Hematopoietic multipotent progenitor cell treated with erythropoietin and hydrocortisone succinate and interleukin-3 and kit ligand, for 6 days (in vitro differentiated cells): ENCODE data around the gene EDC3.
"Not testable (repeated sequence)": the region's sequence is repeated elsewhere in the genome, so short reads cannot be mapped to it uniquely, and the experiment has no call there.

Experiments used
- DNase-seq: peaks from one replicate; pipeline ENCODE4 v3.0.0-alpha.2; 2015

EDC3 gene, protein sequence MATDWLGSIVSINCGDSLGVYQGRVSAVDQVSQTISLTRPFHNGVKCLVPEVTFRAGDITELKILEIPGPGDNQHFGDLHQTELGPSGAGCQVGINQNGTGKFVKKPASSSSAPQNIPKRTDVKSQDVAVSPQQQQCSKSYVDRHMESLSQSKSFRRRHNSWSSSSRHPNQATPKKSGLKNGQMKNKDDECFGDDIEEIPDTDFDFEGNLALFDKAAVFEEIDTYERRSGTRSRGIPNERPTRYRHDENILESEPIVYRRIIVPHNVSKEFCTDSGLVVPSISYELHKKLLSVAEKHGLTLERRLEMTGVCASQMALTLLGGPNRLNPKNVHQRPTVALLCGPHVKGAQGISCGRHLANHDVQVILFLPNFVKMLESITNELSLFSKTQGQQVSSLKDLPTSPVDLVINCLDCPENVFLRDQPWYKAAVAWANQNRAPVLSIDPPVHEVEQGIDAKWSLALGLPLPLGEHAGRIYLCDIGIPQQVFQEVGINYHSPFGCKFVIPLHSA

DNA sequence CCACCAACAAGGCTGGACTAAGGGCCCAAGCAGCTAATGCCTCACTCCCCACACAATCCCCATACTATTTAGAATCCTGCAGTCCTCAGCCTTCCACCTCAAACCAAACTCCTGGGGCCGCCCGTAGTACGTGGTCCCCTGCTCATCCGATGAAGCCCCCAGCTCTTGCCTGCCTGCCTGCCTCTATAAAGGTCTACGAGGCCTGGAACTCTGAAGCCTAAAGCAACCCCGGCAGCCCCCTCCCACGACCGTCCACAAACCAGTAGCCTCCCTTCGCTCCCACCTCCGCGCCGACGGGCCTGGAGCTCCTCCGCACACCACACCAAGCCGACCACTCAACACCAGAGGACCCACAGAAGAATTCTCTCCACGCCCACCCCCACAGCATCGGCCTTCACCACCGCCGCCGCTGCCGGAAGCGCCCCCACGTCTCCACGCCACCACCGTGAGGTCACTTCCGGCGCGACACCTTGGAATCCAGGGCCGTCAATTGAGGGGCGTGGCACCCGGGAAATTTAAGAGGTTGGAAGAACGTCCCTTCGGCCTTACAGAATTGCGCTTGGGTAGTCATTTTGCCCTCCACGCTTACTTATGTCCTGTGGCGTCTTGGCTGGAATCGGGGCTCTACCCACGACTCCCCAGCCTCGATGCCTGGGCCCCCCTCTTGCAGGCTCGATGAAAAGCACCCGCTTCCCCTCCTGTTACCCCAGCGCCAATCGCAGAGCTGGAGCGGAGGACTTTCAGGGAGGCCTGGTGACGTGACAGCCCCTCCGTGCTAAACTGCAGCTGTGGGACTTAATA lies at the start of gene EDC3:
Gene EDC3 (minus strand): TSS at position 428 of the 801 bp plus-strand sequence. CDS start 20,900 bp downstream, outside the sequence.
- DNase-seq, result peak; percentile 95

DNA sequence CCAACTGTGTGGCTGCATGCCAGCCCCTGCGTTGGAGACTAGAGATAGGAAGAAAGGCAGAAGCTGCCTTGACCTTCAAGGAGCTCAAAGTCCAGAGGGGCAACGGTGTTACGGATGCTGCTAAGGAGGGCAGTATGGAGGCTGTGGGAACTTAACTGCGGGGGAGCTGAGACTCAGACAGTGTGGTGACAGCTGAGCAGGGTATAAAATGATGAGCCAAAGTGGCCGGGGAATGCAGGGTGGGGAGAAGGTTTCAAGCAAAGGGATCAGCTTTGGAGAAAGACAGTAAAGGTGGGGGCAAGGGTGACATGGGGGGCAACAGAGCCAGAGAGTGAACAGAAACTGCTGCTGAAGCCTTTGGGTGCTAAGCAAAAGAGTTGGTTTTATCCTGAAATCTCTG lies 46.6 kb upstream of the EDC3 start:
- DNase-seq, result no peak

DNA sequence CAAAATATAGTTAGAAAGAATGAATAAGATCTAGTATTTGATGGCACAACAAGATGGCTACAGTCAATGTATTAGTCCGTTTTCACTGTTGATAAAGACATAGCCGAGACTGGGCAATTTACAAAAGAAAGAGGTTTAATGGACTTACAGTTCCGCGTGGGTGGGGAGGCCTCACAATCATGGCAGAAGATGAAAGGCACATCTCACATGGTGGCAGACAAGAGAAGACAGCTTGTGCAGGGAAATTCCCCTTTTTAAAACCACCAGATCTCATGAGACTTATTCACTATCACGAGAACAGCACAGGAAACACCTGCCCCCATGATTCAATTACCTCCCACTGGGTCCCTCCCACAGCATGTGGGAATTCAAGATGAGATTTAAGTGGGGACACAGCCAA lies 42.4 kb upstream of the EDC3 start:
- DNase-seq, result not testable (repeated sequence)

DNA sequence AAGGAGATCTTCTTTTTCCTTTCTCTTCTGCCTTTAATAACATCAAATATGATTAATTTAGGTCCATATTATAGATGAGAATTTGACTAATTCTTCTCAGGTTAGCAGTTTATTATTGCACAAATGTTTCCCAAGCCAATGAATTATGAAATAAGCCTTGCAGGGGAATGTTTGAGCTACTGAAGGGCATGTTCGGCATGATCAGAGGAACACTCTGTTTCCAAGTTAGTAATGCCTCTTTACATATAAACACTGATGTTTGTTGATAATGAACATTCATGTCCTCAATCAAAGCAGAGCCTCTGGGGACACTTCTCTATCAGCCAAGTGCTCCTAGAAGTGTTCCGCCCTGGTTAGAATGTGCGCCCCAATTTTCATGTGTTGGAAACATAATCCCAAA lies 39.5 kb upstream of the EDC3 start:
- no peak for DNase-seq

DNA sequence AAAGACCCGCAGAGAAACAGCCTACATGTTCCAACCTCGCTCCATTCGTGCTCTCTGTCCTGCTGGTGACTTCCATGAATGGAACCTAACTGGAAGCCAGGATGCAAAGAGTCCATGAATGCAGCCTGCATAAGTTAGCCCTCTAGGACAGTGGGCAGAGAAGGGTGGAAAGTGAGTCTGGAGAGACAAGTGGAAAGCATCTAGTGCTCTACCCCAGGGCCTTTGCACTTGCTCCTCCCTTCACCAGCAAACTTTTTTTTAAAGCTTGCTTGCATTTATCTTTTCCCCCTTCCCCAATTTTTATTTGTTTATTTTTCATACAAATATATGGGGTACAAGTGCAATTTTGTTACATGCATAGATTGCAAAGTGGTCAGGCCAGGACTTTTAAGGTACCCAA lies 37.4 kb upstream of the EDC3 start:
- no peak for DNase-seq

DNA sequence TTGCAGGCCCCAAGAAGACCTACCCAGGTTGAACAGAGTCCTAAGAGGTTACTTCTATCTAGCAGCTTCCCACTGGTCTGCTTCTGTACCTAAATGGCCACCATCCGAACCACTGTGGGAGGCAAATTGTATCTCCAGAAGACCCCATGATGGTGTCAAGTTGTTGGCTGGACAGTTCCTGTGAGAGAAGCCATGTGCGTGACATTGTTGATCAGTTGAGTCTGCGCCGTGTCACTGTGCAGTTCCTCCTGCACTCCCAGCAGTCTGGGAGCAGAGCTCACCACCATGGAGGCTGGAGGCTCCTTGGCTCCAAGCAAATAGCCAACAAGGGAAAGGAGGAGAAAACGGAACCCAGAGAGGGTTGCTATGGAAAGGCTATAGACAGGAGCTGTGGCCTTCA lies 37.0 kb upstream of the EDC3 start:
- no peak for DNase-seq

DNA sequence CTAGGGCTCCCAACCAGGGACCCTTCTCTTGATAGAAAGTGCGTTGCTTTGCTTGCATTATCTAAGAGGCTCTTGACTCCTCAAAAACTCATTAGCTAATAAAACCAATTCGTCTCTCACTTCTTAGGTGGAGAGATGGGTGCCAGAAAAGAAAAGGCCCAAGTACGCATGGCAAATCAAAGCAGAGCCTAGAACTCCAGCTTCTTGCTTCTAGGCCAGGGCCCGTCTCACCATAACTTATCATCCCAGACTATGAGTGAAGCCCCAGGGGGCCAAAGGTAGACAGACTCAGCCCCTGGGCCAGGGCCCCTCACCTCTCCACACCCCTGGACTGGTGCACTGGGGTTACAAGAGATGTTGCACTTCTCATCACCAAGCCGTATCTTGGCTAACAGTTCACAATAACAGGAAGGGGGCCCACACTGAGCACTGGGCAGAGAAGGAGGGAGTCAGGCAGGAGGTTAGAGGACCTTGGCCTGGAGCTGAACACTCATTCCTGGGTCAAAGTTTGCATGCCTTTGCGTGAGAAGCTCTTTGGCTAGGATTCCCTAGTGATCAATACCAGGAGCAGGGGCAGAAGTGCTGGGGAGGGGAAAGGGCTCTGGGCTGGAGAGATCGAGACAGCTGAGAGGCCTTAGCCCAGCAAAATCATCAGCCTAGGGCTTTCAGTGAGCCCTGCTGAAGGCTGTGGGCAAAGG lies 34.9 kb upstream of the EDC3 start:
- no peak for DNase-seq

DNA sequence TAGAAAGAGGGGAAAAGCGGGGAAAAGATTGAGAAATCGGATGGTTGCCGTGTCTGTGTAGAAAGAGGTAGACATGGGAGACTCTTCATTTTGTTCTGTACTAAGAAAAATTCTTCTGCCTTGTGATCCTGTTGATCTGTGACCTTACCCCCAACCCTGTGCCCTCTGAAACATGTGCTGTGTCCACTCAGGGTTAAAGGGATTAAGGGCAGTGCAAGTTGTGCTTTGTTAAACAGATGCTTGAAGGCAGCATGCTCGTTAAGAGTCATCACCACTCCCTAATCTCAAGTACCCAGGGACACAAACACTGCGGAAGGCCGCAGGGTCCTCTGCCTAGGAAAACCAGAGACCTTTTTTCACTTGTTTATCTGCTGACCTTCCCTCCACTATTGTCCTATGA lies 33.5 kb upstream of the EDC3 start:
- DNase-seq, result not testable (repeated sequence)

DNA sequence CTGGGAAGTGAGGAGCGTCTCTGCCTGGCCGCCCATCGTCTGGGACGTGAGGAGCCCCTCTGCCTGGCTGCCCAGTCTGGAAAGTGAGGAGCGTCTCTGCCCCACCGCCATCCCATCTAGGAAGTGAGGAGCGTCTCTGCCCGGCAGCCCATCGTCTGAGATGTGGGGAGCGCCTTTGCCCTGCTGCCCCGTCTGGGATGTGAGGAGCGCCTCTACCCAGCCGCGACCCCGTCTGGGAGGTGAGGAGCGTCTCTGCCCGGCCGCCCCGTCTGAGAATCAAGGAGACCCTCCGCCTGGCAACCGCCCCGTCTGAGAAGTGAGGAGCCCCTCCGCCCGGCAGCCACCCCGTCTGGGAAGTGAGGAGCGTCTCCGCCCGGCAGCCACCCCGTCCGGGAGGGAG lies 32.9 kb upstream of the EDC3 start:
- not testable (repeated sequence) for DNase-seq

DNA sequence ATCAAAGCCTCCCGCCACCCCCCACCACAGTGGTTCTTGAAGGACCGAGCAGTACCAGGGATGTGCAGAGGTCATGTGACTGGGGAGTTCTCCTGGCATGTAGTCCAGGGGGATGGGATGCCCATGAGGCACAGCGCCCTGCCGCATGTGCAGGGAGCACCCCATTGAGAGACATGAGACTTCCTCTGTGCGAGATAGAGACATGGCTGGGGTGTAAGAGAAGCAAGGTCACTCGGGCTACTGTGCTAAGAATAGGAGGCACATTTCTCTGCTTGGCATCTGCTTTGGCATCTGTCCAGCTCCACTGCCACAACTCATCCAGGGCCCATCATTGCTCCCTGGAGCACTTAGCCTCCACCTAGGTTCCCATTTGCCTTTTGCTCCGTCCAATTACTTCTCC lies 31.9 kb upstream of the EDC3 start:
- DNase-seq, result peak; percentile 25

DNA sequence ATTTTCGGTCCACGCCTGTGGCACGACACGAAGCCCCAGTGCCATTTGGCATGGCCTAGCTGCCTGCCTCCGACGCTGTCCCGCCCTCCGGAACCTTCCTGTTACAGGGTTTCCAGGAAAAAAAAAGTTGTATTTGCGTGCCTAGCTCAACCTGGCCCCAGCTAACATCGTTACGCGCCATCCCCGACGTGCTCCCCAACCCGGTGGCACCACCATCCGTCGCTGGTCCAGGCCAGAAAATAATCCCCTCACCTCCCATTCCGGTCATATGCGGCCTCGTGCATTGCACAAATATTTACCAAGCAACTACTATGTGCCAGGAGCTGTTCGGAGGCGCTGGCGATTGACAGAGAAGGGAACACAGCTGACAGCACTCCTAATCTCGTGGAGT lies 30.9 kb upstream of the EDC3 start:
- no peak for DNase-seq

DNA sequence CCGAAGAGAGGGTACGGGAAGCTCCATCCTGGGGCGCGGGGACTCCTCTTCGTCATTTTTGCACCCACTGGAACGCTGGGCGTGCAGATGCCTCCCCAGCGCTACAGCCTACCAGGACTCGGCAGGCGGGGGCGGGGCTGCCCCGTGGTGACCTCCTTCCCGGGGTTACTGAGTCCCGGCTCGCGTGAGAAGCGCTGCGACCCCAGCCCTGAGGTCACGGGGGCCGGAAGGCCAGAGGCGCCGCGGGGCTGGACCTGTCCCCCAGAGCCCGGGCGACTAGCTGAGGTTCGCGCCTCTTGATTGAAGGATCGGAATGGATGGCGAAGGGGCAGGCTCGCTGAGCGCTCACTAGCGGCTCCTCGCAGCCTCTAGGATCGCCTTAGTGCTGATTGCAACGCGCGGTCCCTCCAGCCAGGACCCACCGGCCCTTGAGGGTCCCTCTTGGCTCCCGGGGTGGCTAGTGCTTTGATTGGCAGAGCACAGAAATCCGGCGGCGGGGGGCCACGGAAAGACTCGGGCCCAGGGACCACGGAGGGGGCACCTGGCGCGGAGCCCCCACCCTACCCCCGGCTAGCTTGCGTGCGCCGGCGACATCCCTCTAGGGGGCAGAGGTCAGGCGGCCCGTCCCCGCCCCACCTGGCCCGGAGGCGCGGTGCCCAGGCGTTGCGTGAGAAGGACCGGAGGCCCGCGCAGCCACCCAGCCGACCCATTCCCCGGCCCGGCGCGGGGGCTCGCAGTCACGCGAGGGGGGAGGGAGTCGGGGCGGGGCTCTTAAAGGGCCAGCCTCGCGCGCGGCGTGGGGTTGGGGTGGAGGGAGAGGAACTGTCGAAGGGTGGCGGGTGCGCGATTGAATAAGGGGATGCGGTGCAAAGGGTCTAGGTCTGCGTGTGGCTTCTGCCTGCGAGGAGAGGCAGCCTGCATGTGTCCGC lies 30.3 kb upstream of the EDC3 start:
- DNase-seq, result peak; percentile 59

DNA sequence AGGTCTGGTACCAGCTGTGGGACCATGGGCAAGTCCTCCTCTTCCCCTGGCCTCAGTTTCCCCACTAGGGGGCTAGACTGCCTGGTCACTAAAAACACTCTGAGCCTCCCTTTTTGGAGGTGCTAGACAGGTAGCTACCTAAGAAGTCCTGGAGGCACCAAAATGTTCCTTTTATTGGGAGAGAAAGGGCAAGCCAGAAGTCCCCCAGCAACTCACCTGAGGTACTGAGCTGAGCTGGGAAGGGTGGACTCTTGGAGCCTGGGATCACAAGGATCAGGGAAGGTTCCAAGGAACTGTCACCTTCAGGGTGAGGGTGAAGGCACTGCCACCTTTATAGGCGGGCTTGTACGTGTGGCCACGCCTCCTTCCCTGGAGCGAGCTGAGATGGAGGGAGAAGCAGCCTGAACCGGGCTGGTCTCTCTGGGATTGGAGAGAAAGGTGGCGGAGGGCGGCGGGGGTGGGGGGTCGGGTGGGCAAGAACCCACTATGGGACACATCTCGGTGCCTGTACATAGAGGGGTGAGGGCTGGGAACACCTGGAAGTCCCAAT lies 29.5 kb upstream of the EDC3 start, which contains the start of gene CYP1A1:
Gene CYP1A1 (minus strand): TSS at position 304 of the 550 bp plus-strand sequence. CDS start 2,431 bp downstream, outside the sequence.
- peak; percentile 47 for DNase-seq

DNA sequence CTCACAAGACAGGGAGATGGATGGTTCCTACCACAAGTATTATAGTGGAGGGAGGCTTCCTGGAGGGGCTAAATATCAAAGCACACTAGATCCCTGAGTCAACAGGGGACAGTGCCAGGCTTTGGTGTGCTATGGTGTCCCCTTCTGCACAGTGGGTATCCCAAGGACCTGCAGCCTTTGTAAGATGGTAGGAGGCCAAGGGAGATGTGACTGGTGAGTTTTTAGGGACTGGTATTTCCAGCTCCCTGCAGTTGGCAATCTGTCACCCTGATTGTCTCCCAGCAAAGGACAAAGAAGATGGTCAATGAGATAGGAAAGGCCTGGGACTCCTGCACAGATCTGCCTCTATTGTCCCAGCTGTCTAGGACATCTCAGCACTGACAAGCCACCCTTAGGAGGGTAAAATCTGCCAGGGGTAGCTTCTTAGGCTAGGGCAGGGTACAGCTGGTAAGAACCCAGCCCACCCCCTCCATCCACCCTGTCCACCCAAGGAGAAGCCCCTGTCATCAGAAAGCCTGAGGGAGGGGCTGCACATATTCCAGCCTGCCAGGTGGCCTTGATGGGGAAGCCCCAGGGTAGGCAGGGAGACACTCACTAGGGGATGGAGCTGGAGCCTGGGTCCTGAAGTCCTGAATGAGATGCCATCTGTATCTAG lies 28.9 kb upstream of the EDC3 start:
- DNase-seq, result no peak

DNA sequence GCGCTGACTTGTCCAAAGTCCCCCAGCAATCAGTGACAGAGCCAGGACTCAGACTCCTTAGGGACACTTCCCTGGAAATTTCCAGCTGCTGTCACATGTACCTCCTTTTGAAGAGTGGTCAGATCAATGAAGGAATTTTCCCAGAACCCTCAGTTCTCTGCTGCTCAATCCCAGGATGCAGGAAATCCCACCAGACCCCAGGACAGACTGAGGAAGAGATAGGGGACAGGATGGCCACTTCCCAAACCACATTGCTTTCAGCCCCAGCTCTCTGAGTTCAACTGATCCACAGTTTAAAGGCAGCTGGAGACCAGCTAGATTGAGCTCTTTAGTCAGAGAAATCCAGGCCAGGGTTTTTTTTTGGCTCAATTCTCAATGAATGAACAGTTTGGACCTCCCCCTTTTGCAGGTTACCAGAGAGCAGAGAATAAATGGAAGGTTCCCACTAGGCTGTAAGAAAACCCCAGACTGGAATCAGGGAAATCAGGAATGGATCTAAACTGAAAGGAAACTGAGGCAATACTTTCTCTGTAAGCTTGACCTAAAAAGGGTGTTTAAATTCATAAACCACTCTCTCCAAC lies 28.0 kb upstream of the EDC3 start:
- peak; percentile 77 for DNase-seq

DNA sequence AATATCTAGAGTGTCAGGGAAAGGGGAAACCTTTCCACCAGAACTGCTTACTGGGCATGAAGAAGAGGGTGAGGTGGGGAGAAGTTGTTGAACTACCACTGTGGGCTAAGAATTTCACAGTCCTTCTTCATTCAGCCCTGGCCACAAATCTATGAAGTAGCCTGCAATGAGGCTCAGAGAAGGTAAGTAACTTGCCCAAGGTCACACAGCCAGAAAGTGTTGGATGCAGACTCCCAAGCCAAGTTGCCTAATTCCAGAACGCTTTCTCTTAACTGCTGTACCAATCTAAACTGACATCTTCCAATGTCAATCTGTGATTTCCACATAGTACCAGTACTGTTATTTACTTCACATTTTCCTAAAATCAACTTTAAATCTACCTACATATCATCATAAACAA lies 27.4 kb upstream of the EDC3 start:
- DNase-seq, result no peak

DNA sequence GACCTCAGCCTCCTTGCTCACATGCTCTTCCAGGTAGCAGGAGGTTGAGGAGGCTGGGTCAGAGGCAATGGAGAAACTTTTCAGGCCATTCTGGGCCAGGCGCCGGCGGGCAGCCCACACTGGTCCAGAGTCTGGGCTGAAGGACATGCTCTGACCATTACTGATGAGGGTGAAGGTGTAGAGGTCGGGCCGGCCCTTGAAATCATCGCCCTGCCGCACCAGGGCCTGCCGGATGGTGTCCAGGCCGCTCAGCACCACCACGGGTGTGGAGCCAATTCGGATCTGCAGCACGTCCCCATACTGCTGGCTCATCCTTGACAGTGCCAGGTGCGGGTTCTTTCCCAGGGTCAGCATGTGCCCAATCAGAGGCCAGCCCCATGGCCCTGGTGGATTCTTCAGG lies 26.8 kb upstream of the EDC3 start:
- DNase-seq, result no peak

DNA sequence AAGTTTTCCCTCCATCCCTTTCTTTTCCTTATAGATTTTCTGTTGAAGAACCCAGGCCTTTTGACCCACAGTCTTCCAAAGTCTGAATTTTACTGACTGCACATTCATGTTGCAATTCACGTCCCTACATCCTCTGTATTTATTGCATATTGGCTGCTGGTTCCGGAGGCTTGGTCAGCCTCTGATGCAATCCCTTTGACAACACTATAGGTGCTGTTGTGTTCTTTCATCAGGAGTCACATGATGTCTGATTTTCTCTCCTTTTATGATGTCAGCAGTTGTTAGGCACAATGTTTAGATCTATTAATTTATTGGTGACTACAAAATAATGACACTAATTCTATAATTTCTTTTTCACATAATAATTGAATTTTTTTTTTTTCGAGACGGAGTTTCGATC lies 20.8 kb upstream of the EDC3 start:
- DNase-seq, result no peak

DNA sequence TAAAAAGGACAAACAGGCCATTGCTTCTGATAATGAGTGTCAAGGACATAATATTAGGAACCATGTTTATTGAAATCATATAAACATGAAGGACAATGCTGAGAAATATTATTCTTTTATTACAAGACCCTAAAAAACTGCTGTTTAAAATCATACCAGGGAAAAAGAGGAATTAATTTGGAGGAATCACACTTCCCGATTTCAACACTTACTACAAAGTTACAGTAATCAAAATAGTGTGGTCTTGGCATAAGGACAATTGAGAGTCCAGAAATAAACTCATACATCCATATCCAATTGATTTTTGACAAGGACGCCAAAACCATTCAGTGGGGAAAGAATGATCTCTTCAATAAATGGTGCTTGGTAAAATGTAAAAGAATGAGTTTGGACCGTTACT lies 16.5 kb upstream of the EDC3 start:
- no peak for DNase-seq

DNA sequence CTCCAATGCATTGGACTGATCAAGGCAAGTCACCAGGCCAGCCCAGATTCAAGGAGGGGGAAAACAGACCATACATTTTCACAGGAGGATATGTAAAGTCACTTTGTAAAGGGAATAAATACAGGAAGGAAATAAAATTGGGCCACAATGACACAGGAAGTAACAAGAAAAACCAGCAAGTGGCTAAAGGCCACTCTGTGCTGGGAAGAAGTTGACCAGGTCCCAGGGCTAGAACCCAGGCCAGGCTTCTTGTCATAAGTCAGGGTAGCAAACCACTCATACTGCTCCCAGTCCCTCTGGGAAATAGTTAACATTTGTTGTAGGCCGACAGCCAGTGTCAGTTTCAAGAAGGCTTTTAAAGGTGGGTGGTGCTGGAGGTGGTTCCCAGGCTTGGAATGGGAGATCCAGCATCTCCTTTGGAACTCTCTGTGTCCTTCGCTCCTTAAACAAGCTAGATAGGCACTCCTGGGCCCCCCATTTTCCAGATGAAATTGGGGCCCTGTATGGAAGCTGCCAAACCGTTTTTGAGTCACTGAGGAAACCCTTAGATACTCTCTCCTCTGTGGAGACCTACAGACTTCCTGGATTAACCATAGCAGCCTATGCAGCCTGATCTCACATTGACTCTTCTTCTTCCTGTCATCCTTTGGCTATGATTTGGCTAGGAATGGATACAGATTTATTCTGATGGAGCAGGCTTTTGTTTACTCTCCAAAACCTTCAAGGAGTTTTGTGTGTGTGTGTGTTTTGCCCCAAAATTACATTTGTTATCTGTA lies 14.7 kb upstream of the EDC3 start:
- DNase-seq, result no peak
